Activated T-cell treated with anti-CD3 and anti-CD28 coated beads for 4 hours (primary cell): ENCODE measurements around the gene LNX1.

Experiments
- DNase-seq: peaks from one replicate; pipeline ENCODE4 v3.0.0-alpha.2; 2020

Gene LNX1

DNA sequence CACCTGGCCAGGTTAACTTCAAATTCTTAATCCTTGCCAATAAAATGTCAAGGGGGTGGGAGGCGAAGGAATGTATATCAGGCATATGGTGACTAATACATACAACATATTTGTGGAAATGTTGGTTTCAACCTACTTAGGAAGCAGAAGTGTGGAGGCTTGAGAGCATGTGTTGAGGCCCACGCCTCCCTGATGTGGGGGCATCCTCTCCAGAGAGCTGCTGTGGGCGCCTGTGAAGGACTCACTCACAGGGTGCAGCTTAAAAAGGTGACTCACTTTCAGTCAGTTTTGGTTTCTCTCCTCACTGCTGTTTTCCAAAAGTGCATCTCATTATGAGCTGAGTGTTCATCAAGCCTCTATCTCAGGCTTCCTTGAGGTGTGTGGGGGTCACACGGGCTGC, 27.5 kb downstream of the LNX1 start:
- no peak for DNase-seq

DNA sequence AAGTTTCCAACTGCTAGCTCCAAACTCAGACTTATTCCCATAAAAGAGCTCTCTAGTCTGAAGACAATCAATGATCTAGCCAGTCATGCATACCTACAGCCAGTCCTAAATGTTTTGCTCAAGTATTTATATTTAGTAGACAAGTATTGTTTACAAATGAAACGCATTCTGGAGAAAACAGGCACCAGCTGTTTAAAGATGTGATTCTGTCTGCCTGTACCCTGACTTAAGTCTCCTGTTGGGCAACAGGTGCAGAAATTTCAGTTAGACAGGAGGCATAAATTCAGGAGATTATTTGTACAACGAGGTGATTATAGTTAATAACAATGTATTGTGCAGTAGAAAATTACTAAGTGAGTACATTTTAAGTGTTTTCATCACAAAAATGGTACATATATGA, 28.9 kb downstream of the LNX1 start:
- no peak for DNase-seq

DNA sequence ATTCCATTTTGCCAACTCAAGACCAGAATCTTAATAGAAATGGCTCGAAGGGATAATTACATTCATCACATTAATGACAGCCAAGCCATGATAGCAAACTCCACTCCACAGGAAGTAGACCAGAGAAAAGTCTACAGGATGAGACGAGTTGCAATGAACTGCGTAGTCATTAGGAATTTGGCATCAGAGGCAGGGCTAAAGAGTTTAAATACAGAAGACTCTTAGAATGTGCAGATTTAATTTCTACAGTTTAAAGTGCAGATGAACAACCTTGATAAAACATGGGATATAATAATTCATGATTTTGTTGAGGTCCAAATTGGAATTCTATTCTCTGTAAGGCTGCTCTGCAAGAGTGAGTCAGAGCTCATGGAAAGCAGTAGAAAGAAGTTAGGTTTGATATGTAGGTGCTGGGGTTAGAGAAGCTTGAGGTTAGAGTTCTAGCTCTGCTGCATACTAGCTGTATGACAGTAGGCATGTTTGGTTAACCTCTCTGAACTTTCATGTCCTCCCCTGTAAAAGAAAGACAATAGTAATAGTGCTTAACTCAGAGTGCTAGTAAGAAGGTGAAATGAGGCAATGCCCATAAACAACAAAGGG, 32.2 kb downstream of the LNX1 start:
- no peak for DNase-seq

DNA sequence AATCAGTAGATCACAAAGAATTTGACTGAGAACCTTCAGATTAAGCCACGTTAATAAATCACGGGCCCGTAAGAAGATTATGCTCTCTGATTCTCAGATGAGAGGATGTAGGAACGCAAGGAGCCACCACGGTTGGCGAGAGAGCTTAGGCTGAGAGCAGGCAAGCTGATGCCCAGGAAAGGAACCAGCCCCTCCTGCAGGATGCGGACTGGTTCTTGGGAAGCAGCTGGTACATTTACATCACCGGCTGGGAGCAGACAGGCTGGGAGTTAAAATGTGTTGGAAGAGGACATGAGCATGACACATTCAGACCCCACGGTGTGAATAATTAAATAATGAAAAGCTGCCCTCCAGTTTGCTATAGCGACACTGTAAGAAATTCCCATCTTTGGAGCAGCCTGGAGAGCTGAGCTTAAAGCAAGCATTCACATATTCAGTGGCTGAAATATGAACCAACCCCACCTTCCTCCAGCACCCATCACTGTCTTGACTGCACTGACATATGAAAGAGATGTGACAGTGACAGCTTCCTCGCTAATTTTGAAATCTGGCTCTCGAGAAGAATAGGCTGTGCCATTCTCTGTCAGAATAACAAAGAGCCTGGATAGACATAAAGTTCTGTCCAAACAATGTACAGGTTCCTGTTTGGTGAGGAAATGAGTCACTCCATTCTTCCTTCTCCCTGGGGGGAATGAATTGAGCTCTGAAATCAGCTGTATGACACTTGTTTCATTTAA, 33.1 kb downstream of the LNX1 start:
- no peak for DNase-seq

- no peak for DNase-seq
Observed at GRCh38 chr4:53557669-53558064, 33.6 kb downstream of the LNX1 start.

DNA sequence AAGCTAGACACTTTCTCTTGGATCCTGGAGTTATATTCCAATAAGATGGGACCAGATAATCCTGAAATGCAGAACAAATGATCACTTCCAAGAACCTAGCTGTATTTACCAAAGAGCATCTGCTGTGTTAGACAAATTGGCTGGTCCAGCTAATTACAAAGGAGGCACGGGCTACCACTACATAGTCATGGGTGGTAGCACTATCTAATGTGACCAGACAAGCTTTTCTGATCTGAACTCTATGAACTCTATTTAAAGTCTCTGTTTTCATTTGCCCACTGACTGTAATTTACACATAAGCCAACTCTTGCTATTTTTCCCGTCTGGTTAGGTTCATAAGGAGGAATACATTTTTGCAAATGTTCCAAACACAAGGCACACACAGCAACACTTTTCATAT, 34.6 kb downstream of the LNX1 start:
- DNase-seq = no peak

GRCh38 chr4:53553486-53554210, 37.6 kb downstream of the LNX1 start:
- no peak for DNase-seq

GRCh38 chr4:53552711-53553110, 38.6 kb downstream of the LNX1 start:
- no peak for DNase-seq

DNA sequence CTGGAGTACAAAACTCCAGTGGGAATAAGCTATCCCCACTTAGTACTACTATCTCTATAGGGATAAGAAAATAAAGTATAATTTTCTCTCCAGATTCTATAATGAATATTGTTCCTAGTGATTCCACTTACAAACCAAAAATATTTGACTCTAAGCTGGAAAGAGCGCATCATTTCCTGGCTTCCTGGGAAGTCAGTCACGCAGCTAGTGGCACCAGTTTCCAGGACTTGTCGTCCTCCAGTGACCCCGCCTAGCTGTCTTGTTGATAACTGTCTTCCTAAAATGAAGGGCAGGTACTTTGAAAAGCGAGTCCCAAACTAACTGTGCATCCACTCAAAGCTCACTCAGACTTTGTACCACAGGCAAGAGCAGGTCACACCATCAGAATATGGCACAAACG, 39.3 kb downstream of the LNX1 start:
- DNase-seq = no peak

DNA sequence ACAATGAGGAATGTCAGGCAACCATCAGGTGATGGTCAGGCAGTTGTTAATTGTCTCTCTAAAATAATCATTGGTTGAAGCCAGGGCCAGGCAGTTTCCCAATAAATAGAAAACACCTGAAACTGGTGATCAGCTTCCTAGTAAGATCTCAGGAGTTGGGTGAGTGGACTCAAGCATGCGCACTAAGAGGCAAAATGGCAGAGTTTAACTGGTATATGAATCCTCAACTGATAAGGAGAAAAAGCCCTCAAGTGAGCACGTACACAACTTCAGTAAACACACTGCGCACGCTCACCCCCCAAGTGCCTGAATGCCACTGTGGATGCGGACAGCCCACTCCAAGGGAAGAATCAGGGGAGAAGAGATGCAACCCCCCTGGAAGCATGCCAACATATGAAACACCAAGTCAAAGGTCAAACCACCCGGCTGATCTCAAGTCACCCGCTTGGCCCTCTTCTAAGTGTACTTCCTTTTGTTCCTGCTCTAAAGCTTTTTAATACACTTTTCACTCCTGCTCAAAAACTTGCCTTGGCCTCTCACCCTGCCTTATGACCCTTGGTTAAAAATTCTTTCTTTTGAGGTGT, 39.9 kb downstream of the LNX1 start:
- DNase-seq = no peak

DNA sequence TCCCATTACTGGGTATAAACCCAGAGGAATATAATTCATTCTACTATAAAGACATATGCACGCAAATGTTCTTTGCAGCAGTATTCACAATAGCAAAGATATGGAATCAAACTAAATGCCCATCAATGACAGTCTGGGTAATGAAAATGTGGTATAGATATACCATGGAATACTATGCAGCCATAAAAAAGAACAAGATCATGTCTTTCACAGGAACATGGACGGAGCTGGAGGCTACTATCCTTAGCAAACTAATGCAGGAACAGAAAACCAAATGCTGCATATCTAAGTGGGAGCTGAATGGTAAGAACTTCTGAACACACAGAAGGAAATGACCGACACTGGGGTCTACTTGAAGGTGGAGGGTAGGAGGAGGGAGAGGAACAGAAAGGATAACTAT, 42.6 kb downstream of the LNX1 start:
- no peak for DNase-seq

GRCh38 chr4:53547983-53548382, 43.3 kb downstream of the LNX1 start:
- DNase-seq = no peak

GRCh38 chr4:53545942-53546581, 45.2 kb downstream of the LNX1 start:
- no peak for DNase-seq

- no peak for DNase-seq
Observed at GRCh38 chr4:53545273-53545672, 46.0 kb downstream of the LNX1 start.

- no peak for DNase-seq
Observed at GRCh38 chr4:53543561-53543960, 47.7 kb downstream of the LNX1 start.

DNA sequence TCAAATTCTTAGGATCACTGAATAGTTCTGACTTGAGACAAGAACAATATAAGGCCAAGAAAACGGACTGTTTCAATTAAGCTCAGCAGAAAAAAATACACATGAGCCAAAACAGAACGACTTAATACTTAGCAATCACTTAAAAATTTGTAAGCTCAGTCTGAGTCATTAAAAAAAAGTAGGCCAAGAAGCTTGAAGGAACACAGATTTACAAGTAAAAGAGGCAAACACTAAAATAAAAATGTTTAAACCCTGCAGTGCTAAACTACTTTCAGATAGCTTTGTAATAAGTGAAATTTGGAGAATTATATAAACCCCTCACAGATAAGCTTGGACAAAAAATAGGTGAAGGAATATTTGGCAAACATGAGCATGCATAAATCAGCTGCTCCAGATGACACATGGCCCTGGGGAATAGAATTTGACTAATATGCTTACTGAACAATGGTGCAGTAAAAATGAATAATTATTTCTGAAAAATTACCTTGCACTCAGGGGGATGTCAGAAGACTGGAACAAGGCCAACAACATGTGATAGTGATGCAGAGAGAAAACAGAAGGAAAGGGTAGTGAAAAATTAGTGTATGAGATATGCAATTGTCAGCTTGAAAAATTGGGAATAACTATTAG, 49.6 kb downstream of the LNX1 start:
- DNase-seq = no peak

DNA sequence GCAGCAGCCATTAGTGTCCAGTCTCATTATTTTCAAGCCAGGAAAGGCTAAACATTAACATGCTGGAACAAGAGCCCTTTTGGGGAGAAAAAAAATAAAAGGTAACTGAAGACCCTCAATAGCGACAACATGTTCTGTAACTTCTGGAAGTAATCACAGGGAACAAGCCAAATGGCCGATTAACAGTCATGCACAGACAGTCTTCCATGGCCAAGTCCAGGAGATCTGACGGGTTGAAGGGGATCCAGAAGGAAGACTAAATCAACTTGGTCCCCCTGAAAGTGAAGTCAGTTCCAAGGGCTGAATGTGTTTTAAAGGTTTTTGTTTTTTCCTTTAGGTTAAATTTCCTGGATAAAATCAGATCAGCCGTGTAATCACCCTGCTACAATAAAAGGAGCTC, 52.5 kb downstream of the LNX1 start:
- DNase-seq = no peak

GRCh38 chr4:53537606-53538005, 53.7 kb downstream of the LNX1 start:
- DNase-seq = no peak

DNA sequence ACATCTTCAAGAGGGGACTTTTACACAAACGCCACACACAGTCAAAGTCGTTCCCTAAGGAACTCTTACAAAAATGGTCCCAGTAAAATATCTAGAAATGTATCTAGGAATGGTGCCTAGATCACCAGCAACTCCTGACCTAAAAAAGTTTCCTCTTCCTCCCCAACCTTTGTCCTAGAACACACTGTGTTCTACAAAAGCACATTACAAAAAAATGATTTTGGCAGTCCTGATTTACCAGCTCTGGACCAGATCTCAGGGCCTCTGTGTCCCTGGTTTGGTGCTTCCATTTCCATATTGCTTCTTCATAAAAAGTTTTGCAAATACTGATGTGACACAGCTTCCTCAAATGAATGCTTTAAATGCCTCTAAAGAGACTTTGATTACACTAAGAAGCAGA, 55.0 kb downstream of the LNX1 start:
- no peak for DNase-seq

- no peak for DNase-seq
Observed at GRCh38 chr4:53535567-53535966, 55.7 kb downstream of the LNX1 start.

- no peak for DNase-seq
Observed at GRCh38 chr4:53534684-53535083, 56.6 kb downstream of the LNX1 start.

- no peak for DNase-seq
Observed at GRCh38 chr4:53532521-53532920, 58.8 kb downstream of the LNX1 start.
